IPS-18c (cell line): ENCODE measurements around the gene SHCBP1L.
"Not testable (repeated sequence)": the region's sequence is repeated elsewhere in the genome, so short reads cannot be mapped to it uniquely, and the experiment has no call there.

Experiments used
- H3K4me3 ChIP-seq: 2 replicates; pipeline ENCODE4 v1.7.0; 2013; ENCODE audit warnings: low read depth, mild to moderate bottlenecking, low read length, moderate library complexity; ENCODE audit not compliant: insufficient read depth
- H3K9me3 ChIP-seq: one replicate; pipeline ENCODE4 v1.6.1; 2013; ENCODE audit warnings: mild to moderate bottlenecking, low read length, moderate library complexity; ENCODE audit not compliant: control insufficient read depth, insufficient read depth

SHCBP1L gene

GRCh38 chr1:182971219-182971618 is 18.3 kb upstream of the SHCBP1L start:
- no peaks in the 10 kb centered on the region for H3K9me3 ChIP-seq
- H3K4me3 ChIP-seq: no peak overlapping the region

DNA sequence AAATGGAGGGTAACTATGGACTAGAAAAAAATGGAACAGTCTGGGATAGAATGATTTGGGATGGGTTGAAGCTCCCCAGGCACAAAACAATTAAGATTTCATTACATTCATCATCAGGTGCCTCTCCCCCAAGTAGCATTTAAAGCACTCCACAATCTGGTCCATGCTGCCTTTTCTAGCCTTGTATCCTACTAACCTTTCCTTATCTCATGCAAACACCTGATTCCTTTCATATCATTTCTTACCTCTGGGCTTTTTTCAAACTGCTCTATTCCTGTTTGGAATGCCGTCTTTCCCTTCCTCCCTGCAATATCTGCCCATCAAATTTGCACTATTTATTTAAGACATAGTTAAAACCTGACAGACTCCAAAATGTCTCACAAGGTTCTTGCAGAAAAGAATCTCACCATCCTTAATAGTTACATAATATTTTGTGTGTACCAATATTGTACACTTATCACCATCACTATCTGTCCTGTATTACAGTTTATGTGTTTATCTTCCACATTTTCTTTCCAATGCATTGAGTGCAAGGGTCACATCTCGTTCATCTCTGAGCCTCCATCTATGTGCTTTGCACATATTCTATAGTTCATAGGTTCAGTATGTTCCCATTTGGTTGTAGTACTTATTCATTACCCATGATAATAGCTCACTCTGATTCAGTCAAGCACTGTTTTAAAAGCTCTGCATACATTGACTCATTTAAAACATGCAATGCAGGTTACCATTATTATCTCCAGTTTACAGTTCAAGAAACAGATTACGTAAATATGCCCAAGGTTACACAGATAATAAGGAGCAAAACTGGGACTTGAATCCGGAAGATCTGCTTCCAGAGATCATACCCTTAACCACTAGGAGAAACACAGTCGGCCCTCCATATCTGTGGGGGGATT is 16.1 kb upstream of the SHCBP1L start:
- no peak overlapping the region for H3K4me3 ChIP-seq
- H3K9me3 ChIP-seq: no peaks in the 10 kb centered on the region

DNA sequence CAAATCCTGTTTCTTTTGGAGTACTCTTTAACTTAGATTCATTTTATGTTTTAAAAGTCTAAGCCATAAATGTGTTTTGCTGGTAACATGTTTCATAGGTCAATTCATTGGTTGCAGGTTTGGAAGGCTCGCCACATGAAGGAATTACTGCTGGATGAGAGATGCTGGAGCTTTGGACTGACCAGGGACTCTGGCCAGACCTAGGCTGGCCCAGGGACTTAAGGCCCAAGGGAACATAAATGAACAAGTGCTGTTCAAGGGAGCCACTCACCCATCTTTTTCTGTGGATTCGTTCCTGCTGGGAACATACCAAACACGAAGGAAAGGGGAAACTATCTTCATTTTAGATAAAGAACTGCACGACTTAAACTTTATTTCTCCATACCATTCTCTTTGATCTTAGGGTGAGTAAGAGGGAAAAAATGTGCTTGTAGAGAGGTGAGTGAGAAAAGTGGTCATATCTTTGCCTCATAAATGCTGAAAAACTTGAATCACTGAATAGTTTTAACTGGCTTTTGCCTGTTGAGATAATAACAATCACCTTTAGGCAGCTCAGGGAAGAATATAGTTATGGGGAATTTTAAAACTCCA is 15.3 kb upstream of the SHCBP1L start:
- no peaks in the 10 kb centered on the region for H3K9me3 ChIP-seq

GRCh38 chr1:182965861-182966260 is 12.9 kb upstream of the SHCBP1L start:
- H3K4me3 ChIP-seq: no peak overlapping the region
- no peaks in the 10 kb centered on the region for H3K9me3 ChIP-seq

More for the DNA sequence above, 15.3 kb upstream of the SHCBP1L start:
- no peak overlapping the region for H3K4me3 ChIP-seq

DNA sequence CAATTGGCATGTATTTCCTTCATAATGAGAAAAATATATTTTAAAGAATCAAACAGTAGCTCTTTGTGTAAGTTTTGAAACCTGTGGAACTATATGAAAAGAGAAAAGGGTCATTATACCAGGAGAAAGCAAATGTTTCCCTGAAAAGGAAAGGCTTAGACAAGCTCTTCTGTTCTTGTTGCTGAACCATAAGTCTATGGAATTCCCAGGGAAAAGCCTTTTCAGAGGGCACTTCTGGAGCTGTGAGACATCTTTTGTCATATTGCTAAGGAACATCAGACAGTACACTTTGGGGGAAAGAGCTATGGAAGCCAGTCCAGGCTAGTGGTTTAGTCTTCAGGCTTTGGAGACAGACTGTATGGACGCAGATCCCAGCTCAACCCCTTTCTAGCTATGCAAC is 12.1 kb upstream of the SHCBP1L start:
- no peak overlapping the region for H3K4me3 ChIP-seq

DNA sequence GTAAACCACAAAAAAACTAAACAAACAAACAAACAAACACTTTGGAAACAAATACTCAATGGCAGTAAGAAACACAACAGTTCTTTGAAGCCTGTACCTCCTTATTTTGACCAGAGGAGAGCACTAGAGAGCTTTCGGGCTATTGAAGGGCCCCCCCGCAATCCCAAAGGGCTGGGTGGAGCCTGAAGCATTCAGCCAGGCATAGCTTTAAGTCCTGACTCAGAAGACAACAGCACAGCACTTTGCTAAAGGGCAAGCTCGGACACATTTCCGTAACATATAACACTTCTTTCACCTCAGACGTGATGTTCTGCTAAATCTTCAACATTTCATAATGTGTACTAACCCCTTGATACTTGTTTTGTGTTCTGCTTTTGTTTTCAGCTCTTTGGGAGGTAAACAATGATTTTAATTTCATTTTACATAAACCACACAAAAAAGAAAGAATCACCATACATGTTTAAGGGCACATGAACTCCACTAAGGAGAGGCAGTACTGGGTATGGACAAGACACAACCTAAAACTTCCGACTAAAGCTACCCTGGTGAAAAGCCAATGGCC is 9.7 kb upstream of the SHCBP1L start:
- Histone ChIP-seq H3K4me3 (no peak overlapping the region), H3K9me3 (no peaks in the 10 kb centered on the region)

More for the DNA sequence above, 12.1 kb upstream of the SHCBP1L start:
- no peaks in the 10 kb centered on the region for H3K9me3 ChIP-seq

GRCh38 chr1:182960046-182960445 is 7.1 kb upstream of the SHCBP1L start:
- Histone ChIP-seq H3K9me3 (no peaks in the 10 kb centered on the region), H3K4me3 (no peak overlapping the region)

DNA sequence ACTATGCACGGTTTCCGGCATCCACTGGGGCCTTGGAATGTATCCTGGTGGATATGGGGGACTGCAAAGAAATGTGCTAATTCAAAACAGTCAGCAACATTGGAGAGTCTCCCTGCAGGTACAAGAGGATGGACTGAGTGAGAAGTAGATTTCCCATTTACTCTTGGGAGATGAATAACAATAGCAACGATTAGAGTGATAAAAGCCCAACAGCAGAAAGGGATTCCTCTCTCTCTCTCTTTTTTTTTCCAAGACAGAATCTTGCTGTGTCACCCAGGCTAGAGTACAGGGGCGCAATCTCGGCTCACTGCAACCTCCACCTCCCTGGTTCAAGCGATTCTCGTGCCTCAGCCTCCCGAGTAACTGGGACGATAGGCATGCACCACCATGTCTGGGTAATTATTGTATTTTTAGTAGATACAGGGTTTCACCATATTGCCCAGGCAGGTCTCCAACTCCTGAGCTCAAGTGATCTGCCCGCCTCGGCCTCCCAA is 5.0 kb upstream of the SHCBP1L start:
- no peak overlapping the region for H3K4me3 ChIP-seq
- no peaks in the 10 kb centered on the region for H3K9me3 ChIP-seq

DNA sequence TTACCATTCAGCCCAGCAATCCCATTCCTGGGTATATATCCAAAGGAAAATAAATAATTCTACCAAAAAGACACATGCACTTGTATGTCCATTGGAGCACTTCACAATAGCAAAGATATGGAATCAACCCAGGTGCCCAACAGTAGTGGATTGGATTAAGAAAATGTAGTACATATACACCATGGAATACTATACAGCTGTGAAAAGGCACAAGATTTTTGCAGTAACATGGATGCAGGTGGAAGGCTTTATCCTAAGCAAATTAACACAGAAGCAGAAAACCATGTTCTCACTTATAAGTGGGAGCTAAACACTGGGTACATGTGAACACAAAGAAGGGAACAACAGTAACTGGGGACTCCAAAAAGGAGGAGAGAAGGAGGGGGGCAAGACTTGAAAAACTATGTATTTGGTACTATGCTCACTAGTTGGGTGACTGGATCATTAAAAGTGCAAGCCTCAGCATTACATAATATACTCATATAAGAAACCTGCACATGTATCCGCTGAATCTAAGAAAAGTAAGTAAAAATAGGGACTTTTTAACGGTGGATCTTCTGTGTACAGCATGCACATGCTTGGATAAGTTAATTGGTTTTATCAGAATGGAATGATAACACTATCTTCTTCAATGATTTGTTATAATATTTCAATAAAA is 3.9 kb upstream of the SHCBP1L start:
- H3K4me3 ChIP-seq: no peak overlapping the region
- H3K9me3 ChIP-seq: no peaks in the 10 kb centered on the region

DNA sequence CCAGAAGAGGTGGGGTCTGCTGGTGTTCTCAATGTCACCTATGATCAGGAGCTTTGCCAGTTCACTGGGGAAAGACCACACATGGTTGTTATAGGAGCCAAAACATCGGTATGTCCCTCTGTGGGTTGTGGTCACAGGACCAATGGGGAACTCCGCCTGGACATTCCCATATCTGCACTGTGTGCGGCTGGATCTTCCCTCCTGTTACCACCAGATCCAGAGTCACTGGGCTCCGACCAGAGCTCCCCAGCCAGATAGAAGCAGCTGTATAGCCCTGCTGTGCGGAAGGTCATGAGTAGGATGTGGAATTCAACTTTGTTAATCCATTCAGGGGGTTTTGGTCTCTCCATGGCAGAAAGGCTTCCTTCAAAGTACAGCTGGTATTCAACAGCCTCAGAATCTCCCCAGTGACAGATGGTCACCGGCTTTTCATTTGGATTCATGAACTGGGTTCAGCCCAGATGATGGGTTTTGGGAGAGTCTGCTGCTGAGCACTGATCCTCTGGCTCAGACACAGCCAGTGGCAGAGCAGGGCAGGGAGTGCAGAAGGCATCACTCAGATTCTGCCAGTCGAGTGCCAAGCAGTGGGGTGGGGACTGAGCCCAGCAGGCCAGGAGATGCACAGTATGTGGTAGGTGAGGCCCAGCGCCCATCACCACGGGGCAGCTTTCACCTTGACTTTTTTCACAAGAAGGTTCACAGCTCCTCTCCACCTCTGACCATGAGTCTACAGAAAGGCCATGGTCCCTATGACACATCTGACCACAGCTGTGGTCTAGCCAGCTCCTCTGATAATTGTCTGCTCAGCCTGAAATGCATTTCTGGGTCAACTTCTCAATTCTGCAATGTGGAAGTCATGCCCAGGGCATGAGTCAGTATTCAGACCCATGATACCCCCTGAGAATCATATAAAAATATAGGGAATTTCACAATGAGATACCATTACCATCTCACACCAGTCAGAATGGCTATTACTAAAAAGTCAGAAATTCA is 2.9 kb upstream of the SHCBP1L start:
- no peaks in the 10 kb centered on the region for H3K9me3 ChIP-seq
- no peak overlapping the region for H3K4me3 ChIP-seq

- H3K4me3 ChIP-seq: no peak overlapping the region
- H3K9me3 ChIP-seq: no peaks in the 10 kb centered on the region
These were observed 860 bp upstream of the SHCBP1L start for GRCh38 chr1:182953826-182954225.

DNA sequence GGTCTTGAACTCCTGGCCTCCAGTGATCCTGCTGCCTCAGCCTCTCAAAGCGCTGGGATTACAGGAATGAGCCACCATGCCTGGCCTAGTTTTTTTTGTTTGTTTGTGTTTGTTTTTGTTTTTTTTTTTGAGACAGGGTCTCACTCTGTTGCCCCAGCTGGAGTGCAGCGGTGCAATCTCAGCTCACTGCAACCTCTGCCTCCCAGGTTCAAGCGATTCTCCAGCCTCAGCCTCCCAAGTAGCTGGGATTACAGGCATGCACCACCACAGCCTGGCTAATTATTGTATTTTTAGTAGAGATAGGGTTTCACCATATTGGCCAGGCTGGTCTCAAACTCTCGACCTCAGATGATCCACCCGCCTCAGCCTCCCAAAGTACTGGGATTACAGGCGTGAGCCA is 9.6 kb downstream of the SHCBP1L start:
- not testable (repeated sequence) for H3K9me3 ChIP-seq, H3K4me3 ChIP-seq

GRCh38 chr1:182942145-182942544 is 10.8 kb downstream of the SHCBP1L start:
- not testable (repeated sequence) for H3K9me3 ChIP-seq, H3K4me3 ChIP-seq

- H3K4me3 ChIP-seq: no peak overlapping the region
- no peaks in the 10 kb centered on the region for H3K9me3 ChIP-seq
These were observed 13.6 kb downstream of the SHCBP1L start for GRCh38 chr1:182939413-182939812.

GRCh38 chr1:182935716-182936115 is 17.2 kb downstream of the SHCBP1L start:
- Histone ChIP-seq H3K4me3 (no peak overlapping the region), H3K9me3 (no peaks in the 10 kb centered on the region)

GRCh38 chr1:182930985-182931384 is 22.0 kb downstream of the SHCBP1L start:
- no peaks in the 10 kb centered on the region for H3K9me3 ChIP-seq
- H3K4me3 ChIP-seq: no peak overlapping the region
